HUES6 (cell line): ENCODE measurements around the gene LGALS14.
"Not testable (repeated sequence)": the region's sequence is repeated elsewhere in the genome, so short reads cannot be mapped to it uniquely, and the experiment has no call there.

Experiments used
- H3K27ac ChIP-seq: 2 replicates; pipeline ENCODE4 v1.7.0; 2013; ENCODE audit warnings: low read depth, mild to moderate bottlenecking, low read length, inconsistent platforms
- H3K27me3 ChIP-seq: 2 replicates; pipeline ENCODE4 v1.6.1; 2013; ENCODE audit warnings: low read length; ENCODE audit not compliant: control insufficient read depth, insufficient read depth
- H3K36me3 ChIP-seq: 2 replicates; pipeline ENCODE4 v1.6.1; 2013; ENCODE audit warnings: low read length; ENCODE audit not compliant: control insufficient read depth, insufficient read depth
- H3K4me1 ChIP-seq: 2 replicates; pipeline ENCODE4 v1.6.1; 2013; ENCODE audit warnings: low read length; ENCODE audit not compliant: control insufficient read depth, insufficient read depth
- H3K4me3 ChIP-seq: 2 replicates; pipeline ENCODE4 v1.5.1; 2013; ENCODE audit warnings: low read depth, low read length
- H3K9ac ChIP-seq: one replicate; pipeline ENCODE4 v1.6.1; 2013; ENCODE audit warnings: mild to moderate bottlenecking, low read length
- H3K9me3 ChIP-seq: 2 replicates; pipeline ENCODE4 v1.6.1; 2013; ENCODE audit warnings: low read depth, low read length; ENCODE audit not compliant: control insufficient read depth, insufficient read depth

The LGALS14 gene

GRCh38 chr19:39704181-39705044 lies at the start of gene LGALS14:
Gene LGALS14 (plus strand): TSS chr19:39704481. CDS start chr19:39704529, 48 bp downstream.
- no peak within 1 kb of the TSS for H3K4me3 ChIP-seq
- no peaks in the 10 kb centered on the region for H3K9me3 ChIP-seq
- peaks cover 2% of the 10 kb centered on the region; the same call in 1 of the 2 replicates for H3K27me3 ChIP-seq
- no peaks in the 10 kb centered on the region; the same call in 1 of the 2 replicates for H3K4me1 ChIP-seq
- H3K9ac ChIP-seq = no peak within 1 kb of the TSS
- H3K27ac ChIP-seq = no peak within 1 kb of the TSS
- H3K36me3 ChIP-seq = no peaks in the 10 kb centered on the region

- peaks cover 37% of the 10 kb centered on the region for H3K27me3 ChIP-seq
- no peak within 1 kb of the TSS for H3K4me3 ChIP-seq
- no peaks in the 10 kb centered on the region for H3K4me1 ChIP-seq
- no peaks in the 10 kb centered on the region for H3K36me3 ChIP-seq
- H3K27ac ChIP-seq = no peak within 1 kb of the TSS
- no peak within 1 kb of the TSS for H3K9ac ChIP-seq
- H3K9me3 ChIP-seq = no peaks in the 10 kb centered on the region
Observed at GRCh38 chr19:39655613-39656012, 48.7 kb upstream of the LGALS14 start, which contains the start of gene LGALS16. Gene LGALS16 (plus strand): TSS chr19:39655913. CDS start chr19:39655962, 49 bp downstream.

- H3K4me1 ChIP-seq = no peaks in the 10 kb centered on the region
- H3K36me3 ChIP-seq = no peaks in the 10 kb centered on the region
- H3K27me3 ChIP-seq = peaks cover 46% of the 10 kb centered on the region
- no peaks in the 10 kb centered on the region for H3K9me3 ChIP-seq
- H3K9ac ChIP-seq = no peak overlapping the region
- H3K27ac ChIP-seq = no peak overlapping the region
- H3K4me3 ChIP-seq = no peak overlapping the region
Observed at GRCh38 chr19:39659791-39660190, 44.5 kb upstream of the LGALS14 start.

GRCh38 chr19:39660661-39661060 lies 43.6 kb upstream of the LGALS14 start:
- Histone ChIP-seq H3K27ac (no peak overlapping the region), H3K36me3 (no peaks in the 10 kb centered on the region), H3K4me3 (no peak overlapping the region), H3K9me3 (peaks cover 5% of the 10 kb centered on the region; the same call in 1 of the 2 replicates), H3K9ac (no peak overlapping the region), H3K4me1 (no peaks in the 10 kb centered on the region), H3K27me3 (peaks cover 40% of the 10 kb centered on the region)

- no peak overlapping the region for H3K4me3 ChIP-seq
- peaks cover 10% of the 10 kb centered on the region; the same call in 1 of the 2 replicates for H3K9me3 ChIP-seq
- no peaks in the 10 kb centered on the region for H3K4me1 ChIP-seq
- H3K27ac ChIP-seq = no peak overlapping the region
- peaks cover 31% of the 10 kb centered on the region for H3K27me3 ChIP-seq
- H3K9ac ChIP-seq = no peak overlapping the region
- H3K36me3 ChIP-seq = no peaks in the 10 kb centered on the region
Observed at GRCh38 chr19:39661565-39661964, 42.7 kb upstream of the LGALS14 start.

- H3K9me3 ChIP-seq, H3K4me1 ChIP-seq, H3K27me3 ChIP-seq, H3K9ac ChIP-seq, H3K27ac ChIP-seq, H3K36me3 ChIP-seq, H3K4me3 ChIP-seq: not testable (repeated sequence)
Observed at GRCh38 chr19:39669860-39670259, 34.4 kb upstream of the LGALS14 start.

- H3K9ac ChIP-seq = no peak overlapping the region
- H3K36me3 ChIP-seq = no peaks in the 10 kb centered on the region
- H3K4me1 ChIP-seq = peaks cover 4% of the 10 kb centered on the region; the same call in 1 of the 2 replicates
- H3K4me3 ChIP-seq = no peak overlapping the region
- no peak overlapping the region for H3K27ac ChIP-seq
- H3K9me3 ChIP-seq = peaks cover 1% of the 10 kb centered on the region; the same call in 1 of the 2 replicates
- H3K27me3 ChIP-seq = no peaks in the 10 kb centered on the region; the same call in 1 of the 2 replicates
Observed at GRCh38 chr19:39670998-39671397, 33.3 kb upstream of the LGALS14 start.

- H3K27me3 ChIP-seq = no peaks in the 10 kb centered on the region; the same call in 1 of the 2 replicates
- H3K4me3 ChIP-seq = no peak overlapping the region
- H3K9me3 ChIP-seq = no peaks in the 10 kb centered on the region
Observed at GRCh38 chr19:39671739-39672363, 32.4 kb upstream of the LGALS14 start.

GRCh38 chr19:39672473-39672872 lies 31.8 kb upstream of the LGALS14 start:
- Histone ChIP-seq H3K4me1 (peaks cover 4% of the 10 kb centered on the region; the same call in 1 of the 2 replicates), H3K9me3 (no peaks in the 10 kb centered on the region), H3K27ac (no peak overlapping the region), H3K36me3 (no peaks in the 10 kb centered on the region), H3K27me3 (no peaks in the 10 kb centered on the region; the same call in 1 of the 2 replicates), H3K4me3 (no peak overlapping the region), H3K9ac (no peak overlapping the region)

More at GRCh38 chr19:39671739-39672363, 32.4 kb upstream of the LGALS14 start:
- Histone ChIP-seq H3K4me1 (peaks cover 4% of the 10 kb centered on the region; the same call in 1 of the 2 replicates), H3K27ac (no peak overlapping the region), H3K9ac (no peak overlapping the region), H3K36me3 (no peaks in the 10 kb centered on the region)

- H3K36me3 ChIP-seq, H3K27ac ChIP-seq, H3K4me3 ChIP-seq, H3K4me1 ChIP-seq, H3K9ac ChIP-seq, H3K9me3 ChIP-seq: not testable (repeated sequence)
- peaks cover 11% of the 10 kb centered on the region; the same call in 1 of the 2 replicates for H3K27me3 ChIP-seq
Observed at GRCh38 chr19:39673862-39674261, 30.4 kb upstream of the LGALS14 start.

GRCh38 chr19:39676004-39676403 lies 28.3 kb upstream of the LGALS14 start:
- Histone ChIP-seq H3K27me3 (peaks cover 22% of the 10 kb centered on the region; the same call in 1 of the 2 replicates), H3K36me3 (no peaks in the 10 kb centered on the region), H3K9ac (no peak overlapping the region), H3K27ac (no peak overlapping the region), H3K9me3 (no peaks in the 10 kb centered on the region), H3K4me1 (peaks cover 4% of the 10 kb centered on the region; the same call in 1 of the 2 replicates), H3K4me3 (no peak overlapping the region)
